Glutamatergic neuron (in vitro differentiated cells): Measurements from ENCODE around the gene MST1. TPM values are rescaled to one million over a fixed set of nuclear protein-coding genes. Genes with fewer than 3 reads are reported as not detected.

Source experiments
- DNase-seq: peaks from one replicate; pipeline ENCODE4 v3.0.0; 2022
- H3K27ac Mint-ChIP-seq: one replicate; pipeline ENCODE4 v1.8.0; 2020; ENCODE audit warnings: mild to moderate bottlenecking, mixed read lengths, inconsistent platforms; ENCODE audit not compliant: unreplicated experiment
- H3K27me3 Mint-ChIP-seq: one replicate; pipeline ENCODE4 v1.8.0; 2020; ENCODE audit warnings: mild to moderate bottlenecking, moderate library complexity, mixed read lengths, inconsistent platforms; ENCODE audit not compliant: unreplicated experiment
- H3K36me3 Mint-ChIP-seq: one replicate; pipeline ENCODE4 v1.8.0; 2020; ENCODE audit warnings: mild to moderate bottlenecking, mixed read lengths, inconsistent platforms; ENCODE audit not compliant: unreplicated experiment
- H3K4me1 Mint-ChIP-seq: one replicate; pipeline ENCODE4 v1.8.0; 2020; ENCODE audit warnings: mild to moderate bottlenecking, low read depth, mixed read lengths, inconsistent platforms; ENCODE audit not compliant: unreplicated experiment
- H3K4me3 Mint-ChIP-seq: one replicate; pipeline ENCODE4 v1.8.0; 2020; ENCODE audit warnings: mild to moderate bottlenecking, mixed read lengths, inconsistent platforms; ENCODE audit not compliant: unreplicated experiment
- H3K9me3 Mint-ChIP-seq: one replicate; pipeline ENCODE4 v1.8.0; 2020; ENCODE audit warnings: mild to moderate bottlenecking, moderate library complexity, mixed read lengths, inconsistent platforms; ENCODE audit not compliant: unreplicated experiment
- long read RNA-seq: library from polyadenylated mRNA; unstranded; transcript quantifications from one replicate; pipeline ENCODE4 v2.0.0, GENCODE V29; 2020; ENCODE audit not compliant: unreplicated experiment
- total RNA-seq: library from RNA; stranded (reverse); fragmentation: NEBNext Ultra II Directional; extraction: Animal tissue kit (Norgen Biotek cat#: 25700); gene quantifications from one replicate; pipeline ENCODE4 v1.2.1, GENCODE V29; 2021; ENCODE audit not compliant: unreplicated experiment
- TF ChIP-seq, protein P1 (sequence below): fragments of 200-600 bp; sonication (generic); IDR thresholded peaks from one replicate; pipeline ENCODE4 v1.5.0; 2021; ENCODE audit not compliant: partially characterized antibody, unreplicated experiment

MST1 gene
- 23.4 TPM for total RNA-seq
- long read RNA-seq = 0 reads

DNA sequence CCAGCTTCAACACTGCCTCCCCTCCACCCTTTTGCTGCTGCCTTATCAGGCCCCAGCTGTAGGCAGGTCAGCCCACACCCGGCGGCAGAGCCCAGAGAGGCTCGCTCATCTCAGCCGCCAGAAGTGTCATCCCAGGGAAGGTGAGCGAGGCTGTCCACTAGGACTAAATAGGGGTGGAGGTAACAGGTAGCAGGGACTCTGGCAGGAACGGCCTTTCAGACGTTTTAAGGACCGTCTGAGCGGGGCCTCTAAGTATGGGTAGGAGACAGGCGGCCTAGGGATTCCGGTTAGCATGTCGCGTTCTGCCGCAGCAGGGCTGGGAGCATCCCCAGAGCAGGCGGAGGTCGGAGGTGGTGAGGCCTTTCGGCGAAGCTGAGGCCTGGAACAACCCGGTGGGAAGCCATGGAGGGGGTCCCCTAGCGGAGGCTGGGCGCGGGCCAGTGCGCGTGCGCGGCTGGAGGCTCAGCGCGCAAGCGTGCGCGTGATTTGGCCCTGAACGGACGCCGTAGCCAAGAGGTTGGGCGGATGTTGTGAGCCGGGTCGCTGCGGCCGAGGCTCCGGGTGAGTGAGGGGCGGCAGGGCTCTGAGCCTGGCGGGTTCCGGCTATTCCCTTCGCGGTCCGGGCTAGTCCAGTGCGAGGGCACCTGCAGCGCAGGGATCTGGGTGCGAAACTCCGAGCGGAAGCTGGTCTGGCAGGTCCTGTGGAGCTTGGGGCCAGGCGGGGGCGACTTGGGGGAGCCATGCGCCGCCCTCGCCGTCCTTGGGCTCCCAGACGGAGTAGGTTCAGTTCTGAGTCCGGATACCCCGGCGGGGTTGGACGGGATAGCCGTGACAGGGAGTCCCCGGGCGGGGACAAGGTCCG, at the start of gene MST1, which contains the start of gene RNF123:
TSS of gene MST1 (minus strand) at position 429 of the 862 bp plus-strand sequence. CDS start 783 bp downstream, outside the sequence.
TSS of gene RNF123 (plus strand) at position 512 of the 862 bp plus-strand sequence. CDS start 1,609 bp downstream, outside the sequence.
- peak within 1 kb of the TSS; percentile 94 for H3K27ac Mint-ChIP-seq
- DNase-seq = peak; percentile 98
- peaks cover 10% of the 10 kb centered on the region for H3K4me1 Mint-ChIP-seq
- peak within 1 kb of the TSS; percentile 100 for H3K4me3 Mint-ChIP-seq
- H3K36me3 Mint-ChIP-seq = no peaks in the 10 kb centered on the region
- peaks cover 3% of the 10 kb centered on the region for H3K9me3 Mint-ChIP-seq
- TF ChIP-seq, protein P1, sequence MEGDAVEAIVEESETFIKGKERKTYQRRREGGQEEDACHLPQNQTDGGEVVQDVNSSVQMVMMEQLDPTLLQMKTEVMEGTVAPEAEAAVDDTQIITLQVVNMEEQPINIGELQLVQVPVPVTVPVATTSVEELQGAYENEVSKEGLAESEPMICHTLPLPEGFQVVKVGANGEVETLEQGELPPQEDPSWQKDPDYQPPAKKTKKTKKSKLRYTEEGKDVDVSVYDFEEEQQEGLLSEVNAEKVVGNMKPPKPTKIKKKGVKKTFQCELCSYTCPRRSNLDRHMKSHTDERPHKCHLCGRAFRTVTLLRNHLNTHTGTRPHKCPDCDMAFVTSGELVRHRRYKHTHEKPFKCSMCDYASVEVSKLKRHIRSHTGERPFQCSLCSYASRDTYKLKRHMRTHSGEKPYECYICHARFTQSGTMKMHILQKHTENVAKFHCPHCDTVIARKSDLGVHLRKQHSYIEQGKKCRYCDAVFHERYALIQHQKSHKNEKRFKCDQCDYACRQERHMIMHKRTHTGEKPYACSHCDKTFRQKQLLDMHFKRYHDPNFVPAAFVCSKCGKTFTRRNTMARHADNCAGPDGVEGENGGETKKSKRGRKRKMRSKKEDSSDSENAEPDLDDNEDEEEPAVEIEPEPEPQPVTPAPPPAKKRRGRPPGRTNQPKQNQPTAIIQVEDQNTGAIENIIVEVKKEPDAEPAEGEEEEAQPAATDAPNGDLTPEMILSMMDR = peak; percentile 26
- H3K27me3 Mint-ChIP-seq = peaks cover 14% of the 10 kb centered on the region

DNA sequence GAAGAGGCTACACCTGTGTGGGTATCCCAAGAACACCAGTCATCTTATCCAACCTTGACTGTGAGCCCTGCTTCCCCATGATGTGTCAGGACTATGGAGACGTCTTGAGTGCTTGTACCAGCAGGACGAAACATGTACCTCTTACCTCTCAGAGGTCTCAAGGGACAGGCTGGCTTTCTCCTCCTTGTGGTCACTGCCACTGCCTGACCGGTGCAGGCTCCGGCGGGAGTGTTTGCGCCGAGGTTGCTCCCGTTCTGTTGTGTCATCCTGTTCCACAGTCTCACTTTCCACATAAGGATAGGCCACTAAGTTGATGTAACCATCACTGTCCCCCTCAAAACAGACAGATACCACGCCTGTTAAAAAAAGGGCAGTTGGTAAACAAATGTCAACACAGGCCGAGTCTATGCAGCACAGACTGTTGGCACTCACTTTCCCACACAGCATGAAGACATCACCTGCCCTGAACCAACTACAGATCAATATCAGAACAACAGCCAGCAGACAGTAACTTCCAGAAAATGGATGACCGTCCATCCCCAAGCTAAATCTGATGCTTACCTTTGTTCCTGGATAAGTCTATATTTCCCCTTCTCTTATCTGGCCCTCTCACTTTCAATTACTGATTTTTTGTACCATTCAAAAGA, 48.9 kb upstream of the MST1 start:
- H3K4me3 Mint-ChIP-seq = no peak overlapping the region
- H3K27ac Mint-ChIP-seq = peak overlapping the region; percentile 1
- no peaks in the 10 kb centered on the region for H3K4me1 Mint-ChIP-seq
- no peaks in the 10 kb centered on the region for H3K36me3 Mint-ChIP-seq
- peaks cover 4% of the 10 kb centered on the region for H3K9me3 Mint-ChIP-seq
- no peak for DNase-seq
- peaks cover 1% of the 10 kb centered on the region for H3K27me3 Mint-ChIP-seq
- TF ChIP-seq, protein P1 = no peak

DNA sequence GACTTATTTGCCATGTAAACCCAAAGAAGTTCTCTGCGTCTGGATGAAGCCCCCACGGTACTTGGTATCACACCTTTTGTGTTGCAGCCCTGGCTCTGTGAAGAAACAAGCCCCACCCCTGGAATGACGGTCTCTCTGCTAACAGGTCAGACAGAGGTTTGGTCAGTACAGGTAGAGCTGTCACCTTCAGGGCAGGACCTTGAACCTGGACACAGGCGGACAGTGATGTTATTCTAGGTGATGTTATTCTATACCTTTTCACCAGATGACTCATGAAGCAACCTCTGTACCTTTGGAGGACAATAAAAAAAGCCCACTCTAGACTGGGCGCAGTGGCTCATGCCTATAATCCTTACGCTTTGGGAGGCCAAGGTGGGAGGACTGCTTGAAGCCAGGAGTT, 45.5 kb upstream of the MST1 start:
- DNase-seq = no peak
- H3K27ac Mint-ChIP-seq = no peak overlapping the region
- H3K4me3 Mint-ChIP-seq = no peak overlapping the region
- TF ChIP-seq, protein P1 = no peak
- no peaks in the 10 kb centered on the region for H3K36me3 Mint-ChIP-seq
- no peaks in the 10 kb centered on the region for H3K4me1 Mint-ChIP-seq
- H3K27me3 Mint-ChIP-seq = peaks cover 1% of the 10 kb centered on the region
- peaks cover 4% of the 10 kb centered on the region for H3K9me3 Mint-ChIP-seq

DNA sequence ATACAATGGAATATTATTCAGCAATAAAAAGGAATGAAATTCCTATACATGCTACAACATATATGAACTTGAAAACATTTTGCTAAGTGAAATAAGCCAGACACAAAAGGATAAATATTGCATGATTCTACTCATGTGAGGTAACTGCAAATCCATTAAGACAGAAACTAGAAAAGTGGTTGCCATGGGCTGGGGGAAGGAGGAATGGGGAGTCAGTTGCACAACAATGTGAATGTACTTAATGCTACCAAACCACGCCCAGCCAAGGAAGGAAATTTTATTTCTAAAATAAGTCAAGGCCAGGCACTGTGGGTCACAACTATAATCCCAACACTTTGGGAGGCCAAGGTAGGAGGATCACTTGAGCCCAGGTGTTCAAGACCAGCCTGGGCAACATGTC, 44.3 kb upstream of the MST1 start:
- no peak overlapping the region for H3K27ac Mint-ChIP-seq
- no peak for DNase-seq
- no peaks in the 10 kb centered on the region for H3K36me3 Mint-ChIP-seq
- peaks cover 1% of the 10 kb centered on the region for H3K27me3 Mint-ChIP-seq
- TF ChIP-seq, protein P1 = no peak
- no peaks in the 10 kb centered on the region for H3K4me1 Mint-ChIP-seq
- H3K9me3 Mint-ChIP-seq = peaks cover 4% of the 10 kb centered on the region
- no peak overlapping the region for H3K4me3 Mint-ChIP-seq

DNA sequence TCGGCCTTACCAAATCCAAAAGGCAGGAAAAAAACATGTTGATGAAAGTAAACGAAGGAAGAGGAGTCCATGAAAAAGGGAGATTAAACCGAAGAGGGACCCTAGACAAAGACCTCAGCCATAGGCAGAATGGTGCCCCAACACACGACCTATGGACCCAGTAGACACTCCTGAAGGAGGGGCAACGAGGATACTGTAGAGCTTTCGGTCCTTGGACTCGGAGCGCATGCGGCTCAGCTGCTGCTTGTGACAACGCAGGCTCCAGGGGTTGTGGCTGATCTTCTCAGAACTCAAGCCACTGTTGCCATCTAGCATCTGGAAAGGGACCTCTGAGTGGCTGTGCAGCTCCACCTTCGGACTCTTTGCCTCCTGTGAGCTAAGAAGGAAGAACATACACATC, 43.3 kb upstream of the MST1 start:
- Mint-ChIP-seq H3K36me3 (no peaks in the 10 kb centered on the region), H3K27me3 (peaks cover 1% of the 10 kb centered on the region), H3K27ac (no peak overlapping the region), H3K4me3 (no peak overlapping the region), H3K4me1 (no peaks in the 10 kb centered on the region), H3K9me3 (peaks cover 2% of the 10 kb centered on the region)
- DNase-seq = no peak
- TF ChIP-seq, protein P1 = no peak
